GM06990 (cell line): ENCODE results near the gene SLC19A2.
"Not testable (repeated sequence)": the region's sequence is repeated elsewhere in the genome, so short reads cannot be mapped to it uniquely, and the experiment has no call there.

Experiments
- DNase-seq: peaks from one replicate; pipeline ENCODE4 v3.0.0-alpha.2; 2011; ENCODE audit not compliant: insufficient read length; ENCODE audit errors: extremely low read depth
- H3K27me3 ChIP-seq: replicated peaks from 2 replicates; pipeline ENCODE4 v1.6.0; 2011; ENCODE audit warnings: low read length; ENCODE audit not compliant: control insufficient read depth, insufficient read depth
- H3K36me3 ChIP-seq: 2 replicates; pipeline ENCODE4 v1.5.1; 2011; ENCODE audit warnings: low read length; ENCODE audit not compliant: control insufficient read depth, insufficient read depth
- H3K4me3 ChIP-seq: replicated peaks from 2 replicates; pipeline ENCODE4 v1.5.1; 2011; ENCODE audit warnings: low read depth, mild to moderate bottlenecking, control low read depth, low read length
- TF ChIP-seq, protein P1 (sequence below): IDR thresholded peaks from 2 replicates; pipeline ENCODE4 v1.5.1; 2011; ENCODE audit warnings: low read length, control low read depth, mild to moderate bottlenecking, inconsistent platforms; ENCODE audit not compliant: insufficient read depth, poor library complexity, severe bottlenecking

Gene SLC19A2, protein sequence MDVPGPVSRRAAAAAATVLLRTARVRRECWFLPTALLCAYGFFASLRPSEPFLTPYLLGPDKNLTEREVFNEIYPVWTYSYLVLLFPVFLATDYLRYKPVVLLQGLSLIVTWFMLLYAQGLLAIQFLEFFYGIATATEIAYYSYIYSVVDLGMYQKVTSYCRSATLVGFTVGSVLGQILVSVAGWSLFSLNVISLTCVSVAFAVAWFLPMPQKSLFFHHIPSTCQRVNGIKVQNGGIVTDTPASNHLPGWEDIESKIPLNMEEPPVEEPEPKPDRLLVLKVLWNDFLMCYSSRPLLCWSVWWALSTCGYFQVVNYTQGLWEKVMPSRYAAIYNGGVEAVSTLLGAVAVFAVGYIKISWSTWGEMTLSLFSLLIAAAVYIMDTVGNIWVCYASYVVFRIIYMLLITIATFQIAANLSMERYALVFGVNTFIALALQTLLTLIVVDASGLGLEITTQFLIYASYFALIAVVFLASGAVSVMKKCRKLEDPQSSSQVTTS

DNA sequence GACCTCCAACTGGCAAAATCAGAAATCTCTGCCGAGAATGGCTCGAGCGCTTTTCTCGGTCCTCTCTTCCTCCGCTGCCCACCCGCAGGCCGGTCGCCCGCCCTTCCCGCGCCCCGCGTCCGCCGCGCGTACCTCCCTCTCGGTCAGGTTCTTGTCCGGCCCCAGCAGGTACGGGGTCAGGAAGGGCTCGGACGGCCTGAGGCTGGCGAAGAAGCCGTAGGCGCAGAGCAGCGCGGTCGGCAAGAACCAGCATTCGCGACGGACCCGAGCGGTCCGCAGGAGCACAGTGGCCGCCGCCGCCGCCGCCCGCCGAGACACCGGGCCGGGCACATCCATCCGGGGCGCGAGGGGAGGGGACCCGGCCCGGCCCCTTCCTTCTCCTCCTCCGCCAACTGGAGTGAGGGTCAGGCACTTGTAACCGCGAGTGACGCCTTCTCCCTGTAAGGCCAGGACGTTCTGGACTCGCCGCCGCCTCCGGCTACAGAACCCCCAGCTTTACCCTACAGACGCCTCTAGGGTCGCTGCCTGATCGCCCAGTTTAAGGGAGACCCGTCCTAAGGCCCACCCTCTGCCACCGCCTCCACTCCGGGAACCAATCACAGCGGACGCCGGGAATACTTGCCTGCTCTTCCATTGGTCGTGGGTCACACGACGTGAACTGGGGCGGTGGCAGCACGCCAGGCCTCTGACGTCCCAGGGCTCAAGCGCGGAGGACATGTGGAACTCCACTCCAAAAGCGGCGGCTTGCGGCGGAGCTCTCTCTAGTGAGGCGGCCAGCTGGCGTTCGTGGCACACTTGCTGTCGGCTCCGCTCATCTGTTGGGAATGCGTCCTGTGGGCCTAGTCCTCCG, at the start of gene SLC19A2:
SLC19A2 (minus strand) TSS at position 514 of the 850 bp plus-strand sequence; CDS start at position 336, 178 bp downstream.
- TF ChIP-seq, protein P1, sequence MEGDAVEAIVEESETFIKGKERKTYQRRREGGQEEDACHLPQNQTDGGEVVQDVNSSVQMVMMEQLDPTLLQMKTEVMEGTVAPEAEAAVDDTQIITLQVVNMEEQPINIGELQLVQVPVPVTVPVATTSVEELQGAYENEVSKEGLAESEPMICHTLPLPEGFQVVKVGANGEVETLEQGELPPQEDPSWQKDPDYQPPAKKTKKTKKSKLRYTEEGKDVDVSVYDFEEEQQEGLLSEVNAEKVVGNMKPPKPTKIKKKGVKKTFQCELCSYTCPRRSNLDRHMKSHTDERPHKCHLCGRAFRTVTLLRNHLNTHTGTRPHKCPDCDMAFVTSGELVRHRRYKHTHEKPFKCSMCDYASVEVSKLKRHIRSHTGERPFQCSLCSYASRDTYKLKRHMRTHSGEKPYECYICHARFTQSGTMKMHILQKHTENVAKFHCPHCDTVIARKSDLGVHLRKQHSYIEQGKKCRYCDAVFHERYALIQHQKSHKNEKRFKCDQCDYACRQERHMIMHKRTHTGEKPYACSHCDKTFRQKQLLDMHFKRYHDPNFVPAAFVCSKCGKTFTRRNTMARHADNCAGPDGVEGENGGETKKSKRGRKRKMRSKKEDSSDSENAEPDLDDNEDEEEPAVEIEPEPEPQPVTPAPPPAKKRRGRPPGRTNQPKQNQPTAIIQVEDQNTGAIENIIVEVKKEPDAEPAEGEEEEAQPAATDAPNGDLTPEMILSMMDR, result peak; percentile 33
- no peaks in the 10 kb centered on the region for H3K27me3 ChIP-seq
- DNase-seq, result peak; percentile 96
- peak within 1 kb of the TSS; percentile 86 for H3K4me3 ChIP-seq
- H3K36me3 ChIP-seq, result no peaks in the 10 kb centered on the region

DNA sequence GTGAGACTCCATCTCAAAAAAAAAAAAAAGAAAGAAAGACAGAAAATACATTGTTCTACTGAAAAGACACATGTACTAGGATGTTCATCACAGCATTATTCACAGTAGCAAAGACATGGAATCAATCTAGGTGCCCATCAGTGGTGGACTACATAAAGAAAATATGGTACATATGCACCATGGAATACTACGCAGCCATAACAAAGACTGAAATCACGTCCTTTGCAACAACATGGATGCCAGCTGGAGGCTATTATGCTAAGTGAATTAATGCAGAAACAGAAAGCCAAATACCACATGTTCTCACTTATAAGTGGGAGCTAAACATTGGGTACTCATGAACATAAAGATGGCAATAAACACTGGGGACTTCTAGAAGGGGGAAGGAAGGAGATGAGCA, 48.9 kb upstream of the SLC19A2 start:
- TF ChIP-seq, protein P1, result no peak
- Histone ChIP-seq H3K4me3 (no peak overlapping the region), H3K27me3 (no peaks in the 10 kb centered on the region), H3K36me3 (no peaks in the 10 kb centered on the region)
- DNase-seq, result no peak

DNA sequence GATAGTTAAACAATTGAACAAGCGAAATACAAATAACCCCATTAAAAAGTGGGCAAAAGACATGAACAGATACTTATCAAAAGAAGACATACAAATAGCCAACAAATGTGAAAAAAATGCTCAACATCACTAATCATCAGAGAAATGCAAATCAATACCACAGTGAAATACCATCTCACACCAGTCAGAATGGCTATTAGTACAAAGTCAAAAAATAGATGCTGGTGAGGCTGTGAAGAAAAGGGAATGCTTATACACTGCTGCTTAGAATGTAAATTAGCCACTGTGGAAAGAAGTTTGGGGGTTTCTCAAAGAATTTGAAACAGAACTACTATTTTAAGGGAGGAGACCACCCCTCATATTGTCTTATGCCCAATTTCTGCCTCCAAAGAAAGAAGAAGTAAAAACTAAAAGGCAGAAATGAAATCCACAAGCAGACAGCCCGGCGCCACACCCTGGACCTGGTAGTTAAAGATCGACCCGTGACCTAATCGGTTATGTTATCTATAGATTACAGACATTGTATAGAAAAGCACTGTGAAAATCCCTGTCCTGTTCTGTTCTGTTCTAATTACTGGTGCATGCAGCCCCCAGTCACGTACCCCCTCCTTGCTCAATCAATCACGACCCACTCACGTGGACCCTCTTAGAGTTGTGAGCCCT, 47.9 kb upstream of the SLC19A2 start:
- not testable (repeated sequence) for DNase-seq

DNA sequence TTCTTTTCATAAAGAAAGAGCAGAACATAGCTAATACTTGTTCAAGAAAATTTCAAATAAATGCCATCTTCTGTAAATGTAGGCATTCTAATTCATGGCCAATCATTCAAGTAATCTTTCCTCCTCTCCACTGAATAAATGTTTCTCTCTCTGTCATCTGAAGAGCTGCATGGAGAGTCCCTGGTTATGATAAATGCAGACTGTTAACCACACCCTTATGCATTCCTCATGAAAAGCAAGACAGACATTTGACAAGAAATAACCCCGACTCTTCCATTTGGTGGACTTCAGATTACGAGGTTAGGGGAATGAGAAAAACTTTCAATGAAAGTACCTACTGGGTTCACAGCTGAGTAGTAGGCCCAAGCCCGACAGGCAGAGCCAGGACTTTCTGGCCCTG, 44.7 kb upstream of the SLC19A2 start:
- Histone ChIP-seq H3K27me3 (no peaks in the 10 kb centered on the region), H3K4me3 (no peak overlapping the region), H3K36me3 (no peaks in the 10 kb centered on the region)
- TF ChIP-seq, protein P1, result no peak
- DNase-seq, result no peak

More for the DNA sequence above, 47.9 kb upstream of the SLC19A2 start:
- H3K27me3 ChIP-seq, H3K36me3 ChIP-seq, H3K4me3 ChIP-seq: not testable (repeated sequence)

DNA sequence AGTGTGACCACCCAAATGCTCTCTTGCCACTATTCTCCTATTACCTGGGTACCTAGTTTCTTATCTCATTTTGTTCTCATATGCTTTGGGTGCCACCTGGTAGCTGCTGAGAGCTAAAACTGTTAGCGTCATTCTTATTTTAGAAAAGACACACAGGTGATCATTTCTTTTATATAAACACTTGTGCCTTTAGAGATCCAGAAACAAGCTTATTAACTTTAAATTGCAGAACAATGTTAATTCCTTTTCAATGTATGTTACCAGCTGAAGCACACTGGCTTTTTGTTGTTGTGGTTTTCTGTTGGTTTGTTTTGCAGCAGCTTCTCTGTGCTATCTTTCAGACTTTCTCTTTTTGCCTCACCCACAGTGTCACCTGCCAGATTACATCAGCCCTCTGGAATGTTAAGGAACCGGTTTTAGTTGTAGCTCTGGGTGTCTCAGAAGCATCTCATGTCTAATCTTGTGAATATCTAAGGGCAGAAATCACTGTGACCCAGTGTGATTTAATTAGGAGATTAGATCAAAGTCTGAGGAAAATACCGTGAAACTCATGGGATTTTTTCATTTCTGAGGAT, 43.4 kb upstream of the SLC19A2 start:
- no peaks in the 10 kb centered on the region for H3K36me3 ChIP-seq
- no peak for DNase-seq
- TF ChIP-seq, protein P1, result no peak
- no peak overlapping the region for H3K4me3 ChIP-seq
- H3K27me3 ChIP-seq, result no peaks in the 10 kb centered on the region
